IMR-90 (cell line): ENCODE data around the gene RBFOX2.

Source experiments
- BHLHE40 ChIP-seq: fragments of 150-350 bp; IDR thresholded peaks from 2 replicates; pipeline ENCODE4 v1.6.1; 2016; ENCODE audit warnings: mild to moderate bottlenecking, low read depth, low read length
- FOS ChIP-seq: fragments of 150-350 bp; IDR thresholded peaks from 2 replicates; pipeline ENCODE4 v1.6.1; 2016; ENCODE audit warnings: low read depth, low read length
- MAZ ChIP-seq: IDR thresholded peaks from 2 replicates; pipeline ENCODE4 v1.6.1; 2012; ENCODE audit warnings: low read depth, mild to moderate bottlenecking, low read length, improper control_type of control experiment, moderate library complexity, borderline replicate concordance
- POLR2A ChIP-seq: IDR thresholded peaks from 2 replicates; pipeline ENCODE4 v1.6.1; 2012; ENCODE audit warnings: mild to moderate bottlenecking, low read depth, low read length
- RFX5 ChIP-seq: IDR thresholded peaks from 2 replicates; pipeline ENCODE4 v1.8.0; 2012; ENCODE audit warnings: low read depth, mild to moderate bottlenecking, low read length, moderate library complexity
- TF ChIP-seq, protein P1 (sequence below): conservative IDR thresholded peaks from 2 replicates; pipeline ENCODE4 v1.5.1; 2012; ENCODE audit warnings: mild to moderate bottlenecking, low read depth, low read length, improper control_type of control experiment

DNA sequence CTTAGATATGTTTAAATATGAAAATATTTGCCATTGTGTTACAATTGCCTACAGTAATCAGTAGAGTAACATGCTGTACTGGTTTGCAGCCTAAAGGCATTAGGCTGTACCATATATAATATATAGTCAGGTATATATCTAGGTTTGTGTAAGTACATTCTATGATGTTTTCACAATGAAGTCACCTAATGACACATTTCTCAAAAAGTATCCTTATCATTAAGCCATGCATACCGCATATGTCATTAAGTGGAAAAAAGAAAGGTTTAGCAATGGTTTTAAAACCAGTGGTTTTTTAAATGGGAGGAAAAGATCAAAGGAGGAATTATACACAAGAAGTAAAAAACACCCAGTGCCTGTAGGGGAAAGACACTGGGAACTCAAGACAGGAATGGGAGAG, 122.7 kb downstream of the RBFOX2 start:
- TF ChIP-seq FOS: no peak
- TF ChIP-seq MAZ: no peak
- TF ChIP-seq POLR2A: no peak
- TF ChIP-seq, protein P1, sequence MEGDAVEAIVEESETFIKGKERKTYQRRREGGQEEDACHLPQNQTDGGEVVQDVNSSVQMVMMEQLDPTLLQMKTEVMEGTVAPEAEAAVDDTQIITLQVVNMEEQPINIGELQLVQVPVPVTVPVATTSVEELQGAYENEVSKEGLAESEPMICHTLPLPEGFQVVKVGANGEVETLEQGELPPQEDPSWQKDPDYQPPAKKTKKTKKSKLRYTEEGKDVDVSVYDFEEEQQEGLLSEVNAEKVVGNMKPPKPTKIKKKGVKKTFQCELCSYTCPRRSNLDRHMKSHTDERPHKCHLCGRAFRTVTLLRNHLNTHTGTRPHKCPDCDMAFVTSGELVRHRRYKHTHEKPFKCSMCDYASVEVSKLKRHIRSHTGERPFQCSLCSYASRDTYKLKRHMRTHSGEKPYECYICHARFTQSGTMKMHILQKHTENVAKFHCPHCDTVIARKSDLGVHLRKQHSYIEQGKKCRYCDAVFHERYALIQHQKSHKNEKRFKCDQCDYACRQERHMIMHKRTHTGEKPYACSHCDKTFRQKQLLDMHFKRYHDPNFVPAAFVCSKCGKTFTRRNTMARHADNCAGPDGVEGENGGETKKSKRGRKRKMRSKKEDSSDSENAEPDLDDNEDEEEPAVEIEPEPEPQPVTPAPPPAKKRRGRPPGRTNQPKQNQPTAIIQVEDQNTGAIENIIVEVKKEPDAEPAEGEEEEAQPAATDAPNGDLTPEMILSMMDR: no peak
- no peak for TF ChIP-seq RFX5
- no peak for TF ChIP-seq BHLHE40
